Measurements from ENCODE around the gene TMEM120A. TPM values are rescaled to one million over a fixed set of nuclear protein-coding genes. Genes with fewer than 3 reads are reported as not detected.

The TMEM120A gene
- total and polyA plus RNA-seq, 2 donors from 2014 or later: 47.0 to 141 TPM

GRCh38 chr7:75984130-75985008 is 10.0 kb downstream of the TMEM120A start:
- H3K4me1 ChIP-seq (ENCODE audit: control insufficient read depth in 2 of 3, insufficient read depth in 2 of 3, low read depth in 1 of 3, low read length in 3 of 3): peaks cover 0 to 6% (median 3%) of the 10 kb centered on the region in 3 donors
- no peak overlapping the region for H3K9ac ChIP-seq (ENCODE audit: low read length in 3 of 3)
- H3K27me3 ChIP-seq (ENCODE audit: control insufficient read depth, insufficient read depth, low read length): no peaks in the 10 kb centered on the region
- H3K36me3 ChIP-seq (ENCODE audit: control insufficient read depth in 2 of 3, insufficient read depth in 3 of 3, low read length in 3 of 3): peaks cover 0 to 21% (median 11%) of the 10 kb centered on the region in 3 donors
- FAIRE-seq (no peak), DNase-seq (peak in 2 of 5 donors; percentile 36 to 74)
- H3K27ac ChIP-seq (ENCODE audit: low read depth in 2 of 2, low read length in 2 of 2): no peak overlapping the region
- TF ChIP-seq CTCF (IDR thresholded peaks at IDR 0.05; ENCODE audit: borderline replicate concordance, extremely low read depth, insufficient read depth): no peak
- H3K4me3 ChIP-seq (ENCODE audit: low read length in 3 of 3): no peak overlapping the region
- intact Hi-C loops (cut with DNase I): no loop called here
- no peaks in the 10 kb centered on the region for H3K9me3 ChIP-seq (ENCODE audit: control insufficient read depth in 2 of 3, insufficient read depth in 1 of 3, low read length in 3 of 3)

- intact Hi-C loops (cut with DNase I): no loop called here
Measured at GRCh38 chr7:75983471-75984129, 10.8 kb downstream of the TMEM120A start.

GRCh38 chr7:75982306-75983064 is 11.9 kb downstream of the TMEM120A start:
- no peak for FAIRE-seq
- DNase-seq: peak in 2 of 5 donors; percentile 23 to 80
- Histone ChIP-seq H3K27ac (ENCODE audit: low read depth in 2 of 2, low read length in 2 of 2) (no peak overlapping the region), H3K4me1 (ENCODE audit: control insufficient read depth in 2 of 3, insufficient read depth in 2 of 3, low read depth in 1 of 3, low read length in 3 of 3) (peaks cover 0 to 6% (median 0%) of the 10 kb centered on the region in 3 donors), H3K4me3 (ENCODE audit: low read length in 3 of 3) (no peak overlapping the region), H3K9me3 (ENCODE audit: control insufficient read depth in 2 of 3, insufficient read depth in 1 of 3, low read length in 3 of 3) (no peaks in the 10 kb centered on the region), H3K36me3 (ENCODE audit: control insufficient read depth in 2 of 3, insufficient read depth in 3 of 3, low read length in 3 of 3) (peaks cover 0 to 21% (median 10%) of the 10 kb centered on the region in 3 donors), H3K27me3 (ENCODE audit: control insufficient read depth, insufficient read depth, low read length) (no peaks in the 10 kb centered on the region), H3K9ac (ENCODE audit: low read length in 3 of 3) (no peak overlapping the region)
- intact Hi-C loops (cut with DNase I): no loop called here
- TF ChIP-seq CTCF (IDR thresholded peaks at IDR 0.05; ENCODE audit: borderline replicate concordance, extremely low read depth, insufficient read depth): no peak

More at GRCh38 chr7:75983471-75984129, 10.8 kb downstream of the TMEM120A start:
- peaks cover 0 to 6% (median 0%) of the 10 kb centered on the region in 3 donors for H3K4me1 ChIP-seq (ENCODE audit: control insufficient read depth in 2 of 3, insufficient read depth in 2 of 3, low read depth in 1 of 3, low read length in 3 of 3)
- H3K27ac ChIP-seq (ENCODE audit: low read depth in 2 of 2, low read length in 2 of 2): no peak overlapping the region
- no peak for TF ChIP-seq CTCF (IDR thresholded peaks at IDR 0.05; ENCODE audit: borderline replicate concordance, extremely low read depth, insufficient read depth)
- no peak overlapping the region for H3K4me3 ChIP-seq (ENCODE audit: low read length in 3 of 3)
- H3K9ac ChIP-seq (ENCODE audit: low read length in 3 of 3): no peak overlapping the region
- H3K27me3 ChIP-seq (ENCODE audit: control insufficient read depth, insufficient read depth, low read length): no peaks in the 10 kb centered on the region
- DNase-seq: peak in 2 of 5 donors; percentile 23 to 75
- no peak for FAIRE-seq
- no peaks in the 10 kb centered on the region for H3K9me3 ChIP-seq (ENCODE audit: control insufficient read depth in 2 of 3, insufficient read depth in 1 of 3, low read length in 3 of 3)
- H3K36me3 ChIP-seq (ENCODE audit: control insufficient read depth in 2 of 3, insufficient read depth in 3 of 3, low read length in 3 of 3): peaks cover 0 to 21% (median 11%) of the 10 kb centered on the region in 3 donors
